Caco-2 (cell line): Measurements from ENCODE around the gene NRSN1. TPM values are rescaled to one million over a fixed set of nuclear protein-coding genes. Genes with fewer than 3 reads are reported as not detected.

Experiments used
- BruUV-seq: library from RNA; stranded (reverse); fragments of 400-500 nt; replicated peaks from 2 replicates; lab custom pipeline; 2021; lab: Mats Ljungman, UMichigan
- CTCF ChIA-PET: fragments of 300-600 bp; sonication (Branson Sonifier 250); formaldehyde crosslinking; loops from one replicate; lab custom pipeline; 2022; ENCODE audit warnings: antibody characterized with exemption; lab: Charles Lee
- POLR2A ChIA-PET: fragments of 300-600 bp; sonication (Branson Sonifier 250); formaldehyde crosslinking; loops from one replicate; lab custom pipeline; 2022; ENCODE audit warnings: antibody characterized with exemption; lab: Charles Lee
- DNase-seq, 2 experiments: peaks; one replicate each; pipeline versions ENCODE4 v3.0.0 to v3.0.0-alpha.2; 2020 to 2022
- H3K27me3 ChIP-seq: replicated peaks from 2 replicates; pipeline ENCODE4 v1.6.0; 2011; ENCODE audit warnings: low read length; ENCODE audit not compliant: control insufficient read depth, insufficient read depth
- H3K36me3 ChIP-seq: 2 replicates; pipeline ENCODE4 v1.5.1; 2011; ENCODE audit warnings: low read length; ENCODE audit not compliant: control insufficient read depth, insufficient read depth
- H3K4me1 ChIP-seq: fragments of 250-450 bp; sonication (Bioruptor Pico); 2 replicates; pipeline ENCODE4 v1.5.1; 2020; ENCODE audit warnings: mild to moderate bottlenecking
- H3K4me3 ChIP-seq: 2 replicates; pipeline ENCODE4 v1.5.1; 2011; ENCODE audit warnings: low read depth, mild to moderate bottlenecking, control low read depth, low read length
- H3K9me3 ChIP-seq: fragments of 250-450 bp; sonication (Bioruptor Pico); 2 replicates; pipeline ENCODE4 v1.5.1; 2020; ENCODE audit warnings: mild to moderate bottlenecking, moderate library complexity
- H3K27ac Mint-ChIP-seq: one replicate; pipeline ENCODE4 v1.8.0; 2022; ENCODE audit warnings: mixed read lengths; ENCODE audit not compliant: unreplicated experiment
- H3K27me3 Mint-ChIP-seq: one replicate; pipeline ENCODE4 v1.8.0; 2022; ENCODE audit warnings: mixed read lengths; ENCODE audit not compliant: insufficient read depth, unreplicated experiment
- H3K36me3 Mint-ChIP-seq: one replicate; pipeline ENCODE4 v1.8.0; 2022; ENCODE audit warnings: mild to moderate bottlenecking, mixed read lengths; ENCODE audit not compliant: insufficient read depth, unreplicated experiment
- H3K4me1 Mint-ChIP-seq: one replicate; pipeline ENCODE4 v1.8.0; 2022; ENCODE audit warnings: low read depth, mixed read lengths; ENCODE audit not compliant: unreplicated experiment
- H3K4me3 Mint-ChIP-seq: one replicate; pipeline ENCODE4 v1.8.0; 2022; ENCODE audit warnings: mild to moderate bottlenecking, moderate library complexity, mixed read lengths; ENCODE audit not compliant: unreplicated experiment
- H3K9me3 Mint-ChIP-seq: one replicate; pipeline ENCODE4 v1.8.0; 2022; ENCODE audit warnings: mixed read lengths; ENCODE audit not compliant: unreplicated experiment
- CTCF ChIP-seq, 2 experiments: fragments of 200-600 bp in 1 of 2; IDR thresholded peaks; 1 replicate in 1 of 2; 2 replicates in 1 of 2; pipeline versions ENCODE4 v1.5.1 to v1.8.0; 2011 to 2022; ENCODE audit warnings: antibody characterized with exemption in 1 of 2, control low read depth in 1 of 2, inconsistent platforms in 1 of 2, low read depth in 1 of 2, low read length in 1 of 2, mild to moderate bottlenecking in 1 of 2, moderate library complexity in 1 of 2; ENCODE audit not compliant: insufficient read depth in 1 of 2, severe bottlenecking in 1 of 2, unreplicated experiment in 1 of 2
- intact Hi-C: fragments of 100-400 bp; cut with micrococcal nuclease; formaldehyde crosslinking; loops from one replicate; pipeline ENCODE4 v1.10.0; 2022; ENCODE audit not compliant: unreplicated experiment
- total RNA-seq: library from RNA; stranded (reverse); gene quantifications from 2 replicates; pipeline ENCODE4 v1.2.3, GENCODE V29; 2022

NRSN1 gene
- total RNA-seq, 1 experiment from 2014 or later, result not detected

GRCh38 chr6:24149836-24150235 lies 23.8 kb downstream of the NRSN1 start:
- no peaks in the 10 kb centered on the region for H3K27me3 ChIP-seq
- 0 out of 2 replicates have a peak, but pooled peaks cover 2% of the 10 kb centered on the region for H3K9me3 ChIP-seq
- ChIA-PET CTCF (no interaction called here), POLR2A (interaction anchor here (0.9 kb wide), 1 partner anchor 8 kb away, joined by 3 read pairs; no protein-coding TSS in a partner anchor)
- no peak for TF ChIP-seq CTCF (IDR thresholded peaks at IDR 0.05; ENCODE audit: insufficient read depth in 1 of 2, low read depth in 1 of 2, low read length in 1 of 2, severe bottlenecking in 1 of 2, unreplicated experiment in 1 of 2)
- no peak overlapping the region for H3K4me3 ChIP-seq
- H3K27me3 Mint-ChIP-seq, result no peaks in the 10 kb centered on the region
- peaks cover 22% of the 10 kb centered on the region for H3K9me3 Mint-ChIP-seq
- peak overlapping the region; percentile 36 for H3K4me3 Mint-ChIP-seq
- intact Hi-C loops, result loop anchor here (2.0 kb wide), 1 partner anchor 85 kb away; no protein-coding TSS in a partner anchor
- no TSS peak for BruUV-seq
- peaks cover 49% of the 10 kb centered on the region for H3K4me1 Mint-ChIP-seq
- DNase-seq, result no peak
- H3K27ac Mint-ChIP-seq, result peak overlapping the region; percentile 95
- H3K36me3 ChIP-seq, result no peaks in the 10 kb centered on the region; the same call in 1 of the 2 replicates
- H3K4me1 ChIP-seq, result peaks cover 40% of the 10 kb centered on the region
- H3K36me3 Mint-ChIP-seq, result peaks cover 71% of the 10 kb centered on the region

- H3K9me3 ChIP-seq, result 0 out of 2 replicates have a peak, but pooled peaks cover 2% of the 10 kb centered on the region
- ChIA-PET POLR2A (no interaction called here), CTCF (no interaction called here)
- Mint-ChIP-seq H3K4me3 (no peak overlapping the region), H3K9me3 (peaks cover 22% of the 10 kb centered on the region), H3K4me1 (peaks cover 46% of the 10 kb centered on the region), H3K36me3 (peaks cover 72% of the 10 kb centered on the region), H3K27me3 (no peaks in the 10 kb centered on the region), H3K27ac (peak overlapping the region; percentile 27)
- H3K4me1 ChIP-seq, result peaks cover 29% of the 10 kb centered on the region
- DNase-seq, result no peak
- intact Hi-C loops, result no loop called here
- no peak for TF ChIP-seq CTCF (IDR thresholded peaks at IDR 0.05; ENCODE audit: insufficient read depth in 1 of 2, low read depth in 1 of 2, low read length in 1 of 2, severe bottlenecking in 1 of 2, unreplicated experiment in 1 of 2)
- no peaks in the 10 kb centered on the region; the same call in 1 of the 2 replicates for H3K36me3 ChIP-seq
- BruUV-seq, result no TSS peak
- H3K27me3 ChIP-seq, result no peaks in the 10 kb centered on the region
- no peak overlapping the region for H3K4me3 ChIP-seq
Measured at GRCh38 chr6:24152014-24152413, 26.0 kb downstream of the NRSN1 start.

DNA sequence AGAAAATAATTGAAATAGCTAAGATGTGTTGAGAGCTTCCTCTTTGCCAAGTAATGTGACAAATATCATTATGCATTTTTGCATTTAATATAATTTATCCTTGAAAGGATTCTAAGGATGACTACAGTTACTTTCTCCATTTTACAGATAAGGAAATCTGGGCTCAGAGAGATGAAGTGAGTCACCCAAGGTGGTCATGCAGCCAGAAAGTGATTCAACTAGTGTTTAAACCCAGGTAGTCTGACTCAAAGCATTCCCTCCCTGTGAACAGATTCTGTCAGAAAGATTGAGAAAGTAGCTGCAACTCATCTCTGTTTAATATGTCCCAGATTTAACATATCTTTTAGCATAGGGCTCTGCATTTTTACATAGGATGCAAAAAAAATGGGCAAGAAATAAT lies 28.1 kb downstream of the NRSN1 start:
- Histone ChIP-seq H3K4me3 (no peak overlapping the region), H3K27me3 (no peaks in the 10 kb centered on the region), H3K4me1 (peaks cover 12% of the 10 kb centered on the region), H3K36me3 (no peaks in the 10 kb centered on the region; the same call in 1 of the 2 replicates), H3K9me3 (0 out of 2 replicates have a peak, but pooled peaks cover 2% of the 10 kb centered on the region)
- TF ChIP-seq CTCF (IDR thresholded peaks at IDR 0.05; ENCODE audit: insufficient read depth in 1 of 2, low read depth in 1 of 2, low read length in 1 of 2, severe bottlenecking in 1 of 2, unreplicated experiment in 1 of 2), result no peak
- CTCF ChIA-PET, result no interaction called here
- H3K36me3 Mint-ChIP-seq, result peaks cover 78% of the 10 kb centered on the region
- peaks cover 25% of the 10 kb centered on the region for H3K4me1 Mint-ChIP-seq
- no peak overlapping the region for H3K27ac Mint-ChIP-seq
- no peaks in the 10 kb centered on the region for H3K27me3 Mint-ChIP-seq
- no peak overlapping the region for H3K4me3 Mint-ChIP-seq
- peaks cover 22% of the 10 kb centered on the region for H3K9me3 Mint-ChIP-seq
- DNase-seq, result no peak
- POLR2A ChIA-PET, result no interaction called here
- no TSS peak for BruUV-seq
- intact Hi-C loops, result no loop called here
